Measurements from ENCODE around the gene NT5C1A. TPM values are rescaled to one million over a fixed set of nuclear protein-coding genes. Genes with fewer than 3 reads are reported as not detected.

NT5C1A gene
- total RNA-seq, 1 experiment from 2014 or later = not detected

GRCh38 chr1:39663559-39663958 lies 8.3 kb downstream of the NT5C1A start:
- no peak overlapping the region for H3K4me3 ChIP-seq (ENCODE audit: low read depth, low read length, poor library complexity, severe bottlenecking)
- H3K36me3 ChIP-seq (ENCODE audit: insufficient read depth, low read length, poor library complexity, severe bottlenecking) = no peaks in the 10 kb centered on the region
- no TSS peak for BruUV-seq (replicated peaks)
- no peaks in the 10 kb centered on the region for H3K4me1 ChIP-seq (ENCODE audit: insufficient read depth, low read length, poor library complexity, severe bottlenecking)
- CTCF ChIA-PET = no interaction called here
- H3K27ac ChIP-seq (ENCODE audit: low read depth, low read length, poor library complexity, severe bottlenecking) = no peak overlapping the region
- no peaks in the 10 kb centered on the region for H3K27me3 ChIP-seq (replicated peaks; ENCODE audit: insufficient read depth, low read depth, low read length, poor library complexity)
- DNase-seq (ENCODE audit: low spot score) = no peak
- intact Hi-C loops (cut with micrococcal nuclease; ENCODE audit: unreplicated experiment) = no loop called here
- no peaks in the 10 kb centered on the region for H3K9me3 ChIP-seq (ENCODE audit: low read depth, low read length, poor library complexity, severe bottlenecking)
- POLR2A ChIA-PET (ENCODE audit: low non-redundant PET) = no interaction called here
- TF ChIP-seq EZH2 (IDR thresholded peaks at IDR 0.05; ENCODE audit: borderline replicate concordance, low read depth, low read length, poor library complexity, severe bottlenecking) = no peak
- TF ChIP-seq, protein P1, sequence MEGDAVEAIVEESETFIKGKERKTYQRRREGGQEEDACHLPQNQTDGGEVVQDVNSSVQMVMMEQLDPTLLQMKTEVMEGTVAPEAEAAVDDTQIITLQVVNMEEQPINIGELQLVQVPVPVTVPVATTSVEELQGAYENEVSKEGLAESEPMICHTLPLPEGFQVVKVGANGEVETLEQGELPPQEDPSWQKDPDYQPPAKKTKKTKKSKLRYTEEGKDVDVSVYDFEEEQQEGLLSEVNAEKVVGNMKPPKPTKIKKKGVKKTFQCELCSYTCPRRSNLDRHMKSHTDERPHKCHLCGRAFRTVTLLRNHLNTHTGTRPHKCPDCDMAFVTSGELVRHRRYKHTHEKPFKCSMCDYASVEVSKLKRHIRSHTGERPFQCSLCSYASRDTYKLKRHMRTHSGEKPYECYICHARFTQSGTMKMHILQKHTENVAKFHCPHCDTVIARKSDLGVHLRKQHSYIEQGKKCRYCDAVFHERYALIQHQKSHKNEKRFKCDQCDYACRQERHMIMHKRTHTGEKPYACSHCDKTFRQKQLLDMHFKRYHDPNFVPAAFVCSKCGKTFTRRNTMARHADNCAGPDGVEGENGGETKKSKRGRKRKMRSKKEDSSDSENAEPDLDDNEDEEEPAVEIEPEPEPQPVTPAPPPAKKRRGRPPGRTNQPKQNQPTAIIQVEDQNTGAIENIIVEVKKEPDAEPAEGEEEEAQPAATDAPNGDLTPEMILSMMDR (conservative IDR thresholded peaks at IDR 0.05; ENCODE audit: low read depth, low read length) = no peak

DNA sequence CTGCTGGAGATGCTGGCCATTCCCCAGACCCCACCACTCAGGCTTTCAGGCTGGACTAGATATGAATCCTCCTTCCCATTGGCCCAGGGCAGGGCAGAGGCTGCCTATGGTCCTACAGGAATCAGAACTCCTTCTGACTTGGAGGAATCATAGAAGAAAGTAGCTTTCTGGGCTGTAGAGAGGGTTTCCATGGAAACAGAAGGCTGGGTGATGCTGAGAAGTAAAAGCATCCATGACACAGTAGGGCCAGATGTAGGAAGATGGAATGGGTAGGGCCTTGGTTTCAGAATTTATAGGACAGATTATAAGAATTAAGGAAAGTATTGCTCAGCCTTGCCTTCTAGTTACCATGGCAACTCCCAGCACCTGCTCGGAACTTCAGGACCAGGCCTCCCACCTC lies 9.0 kb downstream of the NT5C1A start:
- H3K27me3 ChIP-seq (replicated peaks; ENCODE audit: insufficient read depth, low read depth, low read length, poor library complexity) = no peaks in the 10 kb centered on the region
- no peaks in the 10 kb centered on the region for H3K4me1 ChIP-seq (ENCODE audit: insufficient read depth, low read length, poor library complexity, severe bottlenecking)
- POLR2A ChIA-PET (ENCODE audit: low non-redundant PET) = no interaction called here
- no TSS peak for BruUV-seq (replicated peaks)
- intact Hi-C loops (cut with micrococcal nuclease; ENCODE audit: unreplicated experiment) = no loop called here
- H3K27ac ChIP-seq (ENCODE audit: low read depth, low read length, poor library complexity, severe bottlenecking) = no peak overlapping the region
- H3K9me3 ChIP-seq (ENCODE audit: low read depth, low read length, poor library complexity, severe bottlenecking) = no peaks in the 10 kb centered on the region
- DNase-seq (ENCODE audit: low spot score) = no peak
- TF ChIP-seq, protein P1 (conservative IDR thresholded peaks at IDR 0.05; ENCODE audit: low read depth, low read length) = no peak
- TF ChIP-seq EZH2 (IDR thresholded peaks at IDR 0.05; ENCODE audit: borderline replicate concordance, low read depth, low read length, poor library complexity, severe bottlenecking) = no peak
- no peak overlapping the region for H3K4me3 ChIP-seq (ENCODE audit: low read depth, low read length, poor library complexity, severe bottlenecking)
- no peaks in the 10 kb centered on the region for H3K36me3 ChIP-seq (ENCODE audit: insufficient read depth, low read length, poor library complexity, severe bottlenecking)
- CTCF ChIA-PET = no interaction called here

GRCh38 chr1:39659538-39659937 lies 12.4 kb downstream of the NT5C1A start:
- CTCF ChIA-PET = no interaction called here
- no peak overlapping the region for H3K27ac ChIP-seq (ENCODE audit: low read depth, low read length, poor library complexity, severe bottlenecking)
- H3K9me3 ChIP-seq (ENCODE audit: low read depth, low read length, poor library complexity, severe bottlenecking) = no peaks in the 10 kb centered on the region
- H3K4me1 ChIP-seq (ENCODE audit: insufficient read depth, low read length, poor library complexity, severe bottlenecking) = no peaks in the 10 kb centered on the region
- DNase-seq (ENCODE audit: low spot score) = no peak
- H3K4me3 ChIP-seq (ENCODE audit: low read depth, low read length, poor library complexity, severe bottlenecking) = no peak overlapping the region
- H3K36me3 ChIP-seq (ENCODE audit: insufficient read depth, low read length, poor library complexity, severe bottlenecking) = no peaks in the 10 kb centered on the region
- TF ChIP-seq, protein P1 (conservative IDR thresholded peaks at IDR 0.05; ENCODE audit: low read depth, low read length) = no peak
- no peak for TF ChIP-seq EZH2 (IDR thresholded peaks at IDR 0.05; ENCODE audit: borderline replicate concordance, low read depth, low read length, poor library complexity, severe bottlenecking)
- no peaks in the 10 kb centered on the region for H3K27me3 ChIP-seq (replicated peaks; ENCODE audit: insufficient read depth, low read depth, low read length, poor library complexity)
- no TSS peak for BruUV-seq (replicated peaks)
- POLR2A ChIA-PET (ENCODE audit: low non-redundant PET) = no interaction called here
- intact Hi-C loops (cut with micrococcal nuclease; ENCODE audit: unreplicated experiment) = loop anchor here (2.0 kb wide), 1 partner anchor 33 kb away; no protein-coding TSS in a partner anchor

All from A673 (cell line).